OCI-LY7 (cell line): ENCODE data around the gene SLA2. TPM values are rescaled to one million over a fixed set of nuclear protein-coding genes. Genes with fewer than 3 reads are reported as not detected.

ENCODE experiments used
- BruUV-seq: library from RNA; stranded (reverse); fragments of 400-500 nt; replicated peaks from 2 replicates; lab custom pipeline; 2021; lab: Mats Ljungman, UMichigan
- CTCF ChIA-PET: fragments of 300-600 bp; sonication (Branson Sonifier 250); formaldehyde crosslinking; loops from one replicate; lab custom pipeline; 2022; ENCODE audit warnings: antibody characterized with exemption; ENCODE audit not compliant: unreplicated experiment; lab: Charles Lee
- POLR2A ChIA-PET: fragments of 300-600 bp; sonication (Branson Sonifier 250); formaldehyde crosslinking; loops from one replicate; lab custom pipeline; 2022; ENCODE audit warnings: antibody characterized with exemption; lab: Charles Lee
- DNase-seq: peaks from one replicate; pipeline ENCODE4 v3.0.0-alpha.2; 2015; ENCODE audit warnings: low spot score
- H2AFZ ChIP-seq: fragments of 200-600 bp; sonication (generic), shearing (Covaris generic); 2 replicates; pipeline ENCODE4 v1.6.1; 2014; ENCODE audit warnings: mild to moderate bottlenecking, antibody characterized with exemption, low read length, moderate library complexity
- H3K27ac ChIP-seq: fragments of 200-600 bp; sonication (generic); 2 replicates; pipeline ENCODE4 v1.5.1; 2014; ENCODE audit warnings: mixed run types, low read depth, mild to moderate bottlenecking, moderate library complexity, low read length, inconsistent platforms; ENCODE audit not compliant: poor library complexity, severe bottlenecking
- H3K36me3 ChIP-seq: fragments of 200-600 bp; sonication (generic); 2 replicates; pipeline ENCODE4 v1.6.1; 2014; ENCODE audit warnings: mild to moderate bottlenecking, antibody characterized with exemption, low read length, moderate library complexity, mixed read lengths; ENCODE audit not compliant: insufficient read depth
- H3K4me1 ChIP-seq: fragments of 200-600 bp; sonication (generic); 2 replicates; pipeline ENCODE4 v1.5.1; 2014; ENCODE audit warnings: mild to moderate bottlenecking, low read length; ENCODE audit not compliant: insufficient read depth, poor library complexity, severe bottlenecking
- H3K4me2 ChIP-seq: fragments of 200-600 bp; sonication (generic); 2 replicates; pipeline ENCODE4 v1.6.1; 2014; ENCODE audit warnings: mild to moderate bottlenecking, low read length
- H3K4me3 ChIP-seq: fragments of 200-600 bp; sonication (generic); 2 replicates; pipeline ENCODE4 v1.5.1; 2014; ENCODE audit warnings: mild to moderate bottlenecking, low read depth, low read length; ENCODE audit not compliant: poor library complexity, severe bottlenecking
- H3K79me2 ChIP-seq: fragments of 200-600 bp; sonication (generic); 2 replicates; pipeline ENCODE4 v1.6.1; 2016; ENCODE audit warnings: low read depth, mild to moderate bottlenecking, low read length, moderate library complexity, mixed read lengths; ENCODE audit not compliant: insufficient read depth
- H3K9me2 ChIP-seq: fragments of 200-600 bp; sonication (generic); 2 replicates; pipeline ENCODE4 v1.6.1; 2016; ENCODE audit warnings: mild to moderate bottlenecking, low read length, mixed read lengths; ENCODE audit not compliant: insufficient read depth
- H3K9me3 ChIP-seq: fragments of 200-600 bp; sonication (generic); 2 replicates; pipeline ENCODE4 v1.6.1; 2014; ENCODE audit warnings: mild to moderate bottlenecking, mixed run types, low read length, mixed read lengths
- H4K20me1 ChIP-seq: fragments of 200-600 bp; sonication (generic); 2 replicates; pipeline ENCODE4 v1.6.1; 2014; ENCODE audit warnings: mild to moderate bottlenecking, antibody characterized with exemption, low read length, moderate library complexity, mixed read lengths; ENCODE audit not compliant: insufficient read depth
- EZH2phosphoT487 ChIP-seq: fragments of 200-600 bp; sonication (generic); IDR thresholded peaks from 2 replicates; pipeline ENCODE4 v1.6.1; 2018; ENCODE audit warnings: low read depth, borderline replicate concordance, mild to moderate bottlenecking, mixed run types, antibody characterized with exemption, low read length, moderate library complexity, mixed read lengths
- intact Hi-C: fragments of 100-400 bp; cut with micrococcal nuclease; formaldehyde crosslinking; loops from one replicate; pipeline ENCODE4 v1.10.0; 2022; ENCODE audit not compliant: unreplicated experiment
- total RNA-seq, 2 experiments: library from RNA; depleted of rRNA in 1 of 2; stranded (reverse); fragments of >200 nt in 1 of 2; shearing (Covaris generic) in 1 of 2; gene quantifications; 2 replicates each; pipeline ENCODE4 v1.2.3, GENCODE V29; 2014 to 2022
- TF ChIP-seq, protein P1 (sequence below): fragments of 200-600 bp; sonication (generic); conservative IDR thresholded peaks from 2 replicates; pipeline ENCODE4 v1.5.1; 2014; ENCODE audit warnings: mild to moderate bottlenecking, antibody characterized with exemption, low read length, moderate library complexity, mixed read lengths

Gene SLA2
- total RNA-seq, 2 experiments from 2014 or later: 2.0 to 5.0 TPM

DNA sequence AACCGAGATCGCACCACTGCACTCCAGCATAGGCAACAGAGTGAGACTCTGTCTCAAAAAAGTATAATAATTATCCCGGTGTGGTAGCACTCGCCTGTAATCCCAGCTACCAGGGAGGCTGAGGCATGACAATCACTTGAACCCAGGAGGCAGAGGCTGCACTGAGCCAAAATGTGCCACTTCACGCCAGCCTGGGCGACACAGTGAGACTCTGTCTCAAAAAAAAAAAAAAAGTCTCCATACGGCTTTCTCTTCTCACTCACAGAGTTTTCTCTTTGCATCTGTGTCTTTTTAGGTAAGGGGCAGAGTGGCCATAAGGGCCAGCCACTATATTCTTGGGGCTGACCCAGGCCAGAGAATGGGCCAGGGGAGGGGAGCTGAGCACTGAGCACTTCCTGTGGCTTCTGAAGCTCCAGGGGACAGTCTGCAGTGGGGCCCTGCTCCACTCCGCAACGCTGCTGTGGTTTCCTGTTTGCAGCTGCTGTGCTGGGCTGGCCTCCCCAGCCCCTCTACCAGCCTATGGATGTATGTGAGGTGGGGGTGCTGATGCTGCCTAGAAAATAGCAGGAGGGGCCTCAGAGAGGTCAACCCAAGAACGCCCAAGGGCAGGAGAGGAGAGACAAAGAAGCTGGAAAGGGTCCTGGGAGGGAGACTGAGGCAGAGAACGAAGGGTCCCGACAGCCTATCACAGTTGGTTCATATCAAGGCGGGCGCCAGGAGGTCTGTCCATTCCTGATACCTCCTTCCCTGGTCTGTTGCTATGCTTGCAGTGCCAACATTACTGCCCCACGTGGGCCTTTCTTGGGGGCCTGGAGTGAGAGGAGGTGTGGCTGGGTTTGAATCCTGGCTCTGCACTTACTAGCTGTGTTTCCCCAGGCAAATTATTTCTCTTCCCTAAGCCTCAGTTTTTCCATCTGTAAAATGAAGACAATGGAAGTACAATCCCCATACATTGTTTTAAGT lies 16.0 kb downstream of the SLA2 start:
- Histone ChIP-seq H3K4me2 (peak overlapping the region; percentile 62), H3K4me1 (peaks cover 15% of the 10 kb centered on the region), H3K36me3 (no peaks in the 10 kb centered on the region), H3K9me2 (no peaks in the 10 kb centered on the region), H4K20me1 (no peaks in the 10 kb centered on the region), H2AFZ (peak overlapping the region; percentile 83), H3K27ac (peak overlapping the region; percentile 26), H3K79me2 (no peaks in the 10 kb centered on the region), H3K9me3 (no peaks in the 10 kb centered on the region), H3K4me3 (peak overlapping the region; percentile 30)
- DNase-seq: peak; percentile 78
- BruUV-seq: no TSS peak
- no peak for TF ChIP-seq EZH2phosphoT487
- TF ChIP-seq, protein P1, sequence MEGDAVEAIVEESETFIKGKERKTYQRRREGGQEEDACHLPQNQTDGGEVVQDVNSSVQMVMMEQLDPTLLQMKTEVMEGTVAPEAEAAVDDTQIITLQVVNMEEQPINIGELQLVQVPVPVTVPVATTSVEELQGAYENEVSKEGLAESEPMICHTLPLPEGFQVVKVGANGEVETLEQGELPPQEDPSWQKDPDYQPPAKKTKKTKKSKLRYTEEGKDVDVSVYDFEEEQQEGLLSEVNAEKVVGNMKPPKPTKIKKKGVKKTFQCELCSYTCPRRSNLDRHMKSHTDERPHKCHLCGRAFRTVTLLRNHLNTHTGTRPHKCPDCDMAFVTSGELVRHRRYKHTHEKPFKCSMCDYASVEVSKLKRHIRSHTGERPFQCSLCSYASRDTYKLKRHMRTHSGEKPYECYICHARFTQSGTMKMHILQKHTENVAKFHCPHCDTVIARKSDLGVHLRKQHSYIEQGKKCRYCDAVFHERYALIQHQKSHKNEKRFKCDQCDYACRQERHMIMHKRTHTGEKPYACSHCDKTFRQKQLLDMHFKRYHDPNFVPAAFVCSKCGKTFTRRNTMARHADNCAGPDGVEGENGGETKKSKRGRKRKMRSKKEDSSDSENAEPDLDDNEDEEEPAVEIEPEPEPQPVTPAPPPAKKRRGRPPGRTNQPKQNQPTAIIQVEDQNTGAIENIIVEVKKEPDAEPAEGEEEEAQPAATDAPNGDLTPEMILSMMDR: no peak
- intact Hi-C loops: no loop called here
- POLR2A ChIA-PET: interaction anchor here (0.6 to 1.2 kb wide), 5 partner anchors 13 to 340 kb away, joined by 3 read pairs; no protein-coding TSS in a partner anchor
- CTCF ChIA-PET: interaction anchor here (0.6 to 1.0 kb wide), 2 partner anchors 9 to 25 kb away, joined by 3 to 4 read pairs; no protein-coding TSS in a partner anchor

DNA sequence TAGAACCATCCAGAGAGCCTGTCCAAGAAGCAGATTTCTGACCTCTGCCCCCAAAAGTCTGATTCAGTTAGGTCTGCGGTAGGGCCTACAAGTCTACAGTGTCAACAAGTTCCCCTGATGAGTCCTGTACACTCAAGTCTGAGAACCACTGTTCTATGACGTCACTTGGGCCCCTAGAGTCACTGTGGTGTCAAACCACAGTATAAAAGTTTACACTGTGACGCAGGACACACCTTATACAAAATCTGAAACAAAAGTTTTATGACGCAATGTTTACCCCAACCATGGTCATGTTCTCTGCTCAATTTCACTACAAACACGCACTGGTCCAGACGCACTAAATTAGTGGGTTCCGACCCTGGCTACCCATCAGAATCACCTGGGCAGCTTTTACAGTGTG lies 17.9 kb downstream of the SLA2 start:
- Histone ChIP-seq H3K9me2 (no peaks in the 10 kb centered on the region), H3K79me2 (no peaks in the 10 kb centered on the region), H2AFZ (no peak overlapping the region), H3K27ac (no peak overlapping the region), H3K36me3 (no peaks in the 10 kb centered on the region), H3K4me3 (no peak overlapping the region), H3K4me2 (no peak overlapping the region), H3K9me3 (no peaks in the 10 kb centered on the region), H3K4me1 (peaks cover 15% of the 10 kb centered on the region), H4K20me1 (no peaks in the 10 kb centered on the region)
- no peak for DNase-seq
- CTCF ChIA-PET: no interaction called here
- TF ChIP-seq, protein P1: no peak
- no peak for TF ChIP-seq EZH2phosphoT487
- intact Hi-C loops: no loop called here
- POLR2A ChIA-PET: no interaction called here
- no TSS peak for BruUV-seq
